B cell (primary cell): ENCODE data around the gene RNASEH2C. TPM values are rescaled to one million over a fixed set of nuclear protein-coding genes. Genes with fewer than 3 reads are reported as not detected.

Experiments used
- ATAC-seq: fragments of 200-7000 bp; cut with Tn5 transposase; one replicate; pipeline ENCODE4 v1.10.0; 2021; ENCODE audit warnings: low read depth, mild to moderate bottlenecking, moderate number of reproducible peaks, moderate library complexity
- CTCF ChIA-PET: fragments of 350-600 bp; sonication (Branson Sonifier 250); formaldehyde crosslinking; loops from one replicate; lab custom pipeline; 2021; ENCODE audit warnings: antibody characterized with exemption, inconsistent platforms; lab: Charles Lee
- POLR2A ChIA-PET: fragments of 350-600 bp; sonication (Branson Sonifier 250); formaldehyde crosslinking; loops from one replicate; lab custom pipeline; 2021; ENCODE audit warnings: antibody characterized with exemption; lab: Charles Lee
- DNase-seq: peaks from one replicate; pipeline ENCODE4 v3.0.0; 2013
- H2AFZ ChIP-seq: 2 replicates; pipeline ENCODE4 v1.6.1; 2012; ENCODE audit warnings: mild to moderate bottlenecking, low read depth, low read length; ENCODE audit not compliant: insufficient read depth, poor library complexity, severe bottlenecking
- H3K27ac ChIP-seq, 2 donors: 1 replicate in 1 of 2; 2 replicates in 1 of 2; pipeline ENCODE4 v1.5.1; 2012 to 2013; ENCODE audit warnings: low read length in 2 of 2, mild to moderate bottlenecking in 2 of 2, moderate library complexity in 1 of 2
- H3K27me3 ChIP-seq, 4 experiments: fragments of 200-600 bp in 1 of 4; sonication (generic) in 1 of 4; replicated peaks in 1 of 4; 1 replicate in 2 of 4; 2 replicates in 2 of 4; pipeline versions ENCODE4 v1.6.1 to v1.7.0; 2013 to 2016; ENCODE audit warnings: low read length in 3 of 4, mild to moderate bottlenecking in 2 of 4, mixed read lengths in 1 of 4, moderate library complexity in 1 of 4; ENCODE audit not compliant: insufficient read depth in 4 of 4, control insufficient read depth in 3 of 4; ENCODE audit errors: control extremely low read depth in 1 of 4
- H3K36me3 ChIP-seq, 2 experiments: replicated peaks in 1 of 2; 1 replicate in 1 of 2; 2 replicates in 1 of 2; pipeline versions ENCODE4 v1.6.1 to v1.7.1; 2013; ENCODE audit warnings: low read length in 1 of 2; ENCODE audit not compliant: insufficient read depth in 2 of 2, control insufficient read depth in 1 of 2; ENCODE audit errors: control extremely low read depth in 1 of 2, extremely low read depth in 1 of 2
- H3K4me1 ChIP-seq, 2 donors: fragments of 200-600 bp in 1 of 2; sonication (generic) in 1 of 2; 1 replicate in 1 of 2; 2 replicates in 1 of 2; pipeline versions ENCODE4 v1.5.1 to v1.6.1; 2013 to 2017; ENCODE audit warnings: low read length in 2 of 2; ENCODE audit not compliant: control insufficient read depth in 2 of 2, insufficient read depth in 2 of 2
- H3K4me2 ChIP-seq: replicated peaks from 2 replicates; pipeline ENCODE3; 2012; ENCODE audit warnings: mild to moderate bottlenecking, low read depth, low read length; ENCODE audit not compliant: poor library complexity, severe bottlenecking
- H3K4me3 ChIP-seq, 5 experiments: fragments of 200-600 bp in 1 of 5; sonication (generic) in 1 of 5; 1 replicate in 3 of 5; 2 replicates in 2 of 5; pipeline versions ENCODE4 v1.5.1 to v1.7.0; 2011 to 2016; ENCODE audit warnings: low read length in 4 of 5, mild to moderate bottlenecking in 4 of 5, low read depth in 2 of 5, control low read depth in 1 of 5, moderate library complexity in 1 of 5; ENCODE audit not compliant: insufficient read depth in 1 of 5; ENCODE audit errors: control extremely low read depth in 1 of 5, extremely low read depth in 1 of 5
- H3K79me2 ChIP-seq: fragments of 200-600 bp; sonication (generic); one replicate; pipeline ENCODE4 v1.6.0; 2016; ENCODE audit warnings: low read length; ENCODE audit not compliant: control insufficient read depth, insufficient read depth
- H3K9ac ChIP-seq: fragments of 200-600 bp; sonication (generic); 2 replicates; pipeline ENCODE4 v1.6.1; 2017; ENCODE audit warnings: mild to moderate bottlenecking, low read length, moderate library complexity
- H3K9me3 ChIP-seq, 3 donors: one replicate each; pipeline versions ENCODE4 v1.6.1 to v1.7.1; 2013; ENCODE audit warnings: low read length in 2 of 3; ENCODE audit not compliant: control insufficient read depth in 2 of 3, insufficient read depth in 1 of 3; ENCODE audit errors: control extremely low read depth in 1 of 3
- H4K20me1 ChIP-seq: 2 replicates; pipeline ENCODE4 v1.6.0; 2012; ENCODE audit warnings: mild to moderate bottlenecking, low read length; ENCODE audit not compliant: insufficient read depth, control insufficient read depth, poor library complexity, severe bottlenecking
- H3K27ac Mint-ChIP-seq: one replicate; pipeline ENCODE4 v1.8.0; 2021; ENCODE audit warnings: mixed read lengths
- H3K27me3 Mint-ChIP-seq: one replicate; pipeline ENCODE4 v1.8.0; 2021; ENCODE audit warnings: mixed read lengths
- H3K4me1 Mint-ChIP-seq: one replicate; pipeline ENCODE4 v1.8.0; 2021; ENCODE audit warnings: mixed read lengths
- H3K4me3 Mint-ChIP-seq: one replicate; pipeline ENCODE4 v1.8.0; 2021; ENCODE audit warnings: mixed read lengths
- H3K9me3 Mint-ChIP-seq: one replicate; pipeline ENCODE4 v1.8.0; 2022; ENCODE audit warnings: mixed read lengths; ENCODE audit not compliant: insufficient read depth
- CTCF ChIP-seq: fragments of 200-600 bp; IDR thresholded peaks from one replicate; pipeline ENCODE4 v1.8.0; 2022; ENCODE audit warnings: antibody characterized with exemption, mild to moderate bottlenecking
- EZH2 ChIP-seq: IDR thresholded peaks from 2 replicates; pipeline ENCODE4 v1.6.1; 2012; ENCODE audit warnings: borderline replicate concordance, low read depth, mild to moderate bottlenecking, moderate library complexity, low read length; ENCODE audit not compliant: insufficient read depth, poor library complexity, severe bottlenecking
- intact Hi-C: fragments of 100-400 bp; cut with micrococcal nuclease; formaldehyde crosslinking; loops from one replicate; pipeline ENCODE4 v1.10.0; 2022
- polyA plus RNA-seq: library from polyadenylated mRNA; depleted of rRNA; stranded (reverse); fragments of >200 nt; gene quantifications from 2 replicates; pipeline ENCODE4 v1.2.3, GENCODE V29; 2012
- small RNA-seq: library from RNA; depleted of rRNA; stranded (forward); fragments of <200 nt; gene quantifications from one replicate; pipeline ENCODE3, GENCODE V24; 2012; ENCODE audit warnings: low replicate concordance, low read depth; ENCODE audit not compliant: insufficient read length
- total RNA-seq, 2 donors: library from RNA; stranded (reverse); fragments of 120-200 nt in 1 of 2; gene quantifications; 1 replicate in 1 of 2; 2 replicates in 1 of 2; pipeline versions ENCODE4 v1.2.3 to v1.2.4, GENCODE V29; 2013 to 2022

RNASEH2C gene
- total and polyA plus RNA-seq, 2 donors (not counting 1 experiment from before 2014, with no cell fraction given) = 75.3 to 95.0 TPM

DNA sequence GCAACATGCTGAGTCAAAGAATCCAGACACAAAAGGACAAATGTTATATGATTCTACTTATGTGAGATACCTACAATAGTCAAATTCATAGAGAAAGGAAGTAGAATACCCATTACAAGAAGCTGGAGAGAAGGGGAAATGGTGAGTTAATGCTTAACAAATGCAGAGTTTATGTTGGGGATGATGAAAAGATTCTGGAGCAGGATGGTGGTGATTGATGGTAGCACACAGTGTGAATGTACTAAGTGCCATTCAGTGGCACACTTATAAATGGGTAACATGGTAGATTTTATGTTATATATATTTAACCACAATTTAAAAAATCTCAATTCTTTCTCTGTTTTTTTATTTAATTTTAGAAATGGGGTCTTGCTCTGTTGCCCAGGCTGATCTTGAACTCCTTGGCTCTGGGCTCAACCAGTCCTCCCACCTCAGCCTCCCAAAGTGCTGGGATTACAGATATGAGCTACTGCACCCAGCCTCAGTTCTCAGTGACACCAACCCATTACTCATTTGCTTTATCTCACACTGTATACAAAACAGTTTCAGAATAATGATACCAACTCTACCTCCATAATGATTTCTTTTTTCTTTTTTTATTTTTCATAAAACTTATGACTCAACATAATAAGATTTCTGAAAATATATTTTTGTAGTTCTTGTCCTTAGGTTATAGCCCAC lies 48.3 kb downstream of the RNASEH2C start:
- H3K4me3 ChIP-seq = no peak overlapping the region
- H3K27ac ChIP-seq = no peak overlapping the region
- H3K79me2 ChIP-seq = peaks cover 20% of the 10 kb centered on the region
- H3K27me3 Mint-ChIP-seq = no peaks in the 10 kb centered on the region
- H3K9ac ChIP-seq = no peak overlapping the region
- no peak for DNase-seq
- no peaks in the 10 kb centered on the region for H3K4me1 ChIP-seq
- intact Hi-C loops = no loop called here
- H3K4me2 ChIP-seq = no peak overlapping the region
- H4K20me1 ChIP-seq = no peaks in the 10 kb centered on the region
- no peaks in the 10 kb centered on the region for H3K4me1 Mint-ChIP-seq
- H3K4me3 Mint-ChIP-seq = no peak overlapping the region
- H3K36me3 ChIP-seq = no peaks in the 10 kb centered on the region
- TF ChIP-seq EZH2 = no peak
- TF ChIP-seq CTCF = no peak
- no peaks in the 10 kb centered on the region for H3K9me3 ChIP-seq
- ChIA-PET CTCF (interaction anchor here (1.0 kb wide), 1 partner anchor 46 kb away, joined by 3 read pairs; no protein-coding TSS in a partner anchor), POLR2A (no interaction called here)
- H3K27ac Mint-ChIP-seq = no peak overlapping the region
- H2AFZ ChIP-seq = no peak overlapping the region
- no peaks in the 10 kb centered on the region for H3K9me3 Mint-ChIP-seq
- ATAC-seq = no peak
- H3K27me3 ChIP-seq = no peaks in the 10 kb centered on the region

Small RNA genes lying within 50 kb of the gene (small RNA-seq; reads per million reads assigned to genes)
- not detected for gene RN7SL309P

Other genes with a start within 250 kb of the RNASEH2C start
- 32,417 and 34,445 TPM in 2 replicates for gene MALAT1, start 221.8 kb downstream of the RNASEH2C start, total RNA-seq
- 461 and 646 TPM in 2 replicates for gene MALAT1, start 221.8 kb downstream of the RNASEH2C start, polyA plus RNA-seq
- gene SCYL1, start 195.7 kb downstream of the RNASEH2C start, total RNA-seq = 72.3 and 85.5 TPM in 2 replicates
- gene SCYL1, start 195.7 kb downstream of the RNASEH2C start, polyA plus RNA-seq = 76.1 and 76.5 TPM in 2 replicates
- gene LTBP3, start 162.4 kb downstream of the RNASEH2C start, total RNA-seq = 69.0 and 69.7 TPM in 2 replicates
- gene LTBP3, start 162.4 kb downstream of the RNASEH2C start, polyA plus RNA-seq = 65.1 and 84.8 TPM in 2 replicates
- gene ZNRD2, start 150.3 kb downstream of the RNASEH2C start, total RNA-seq = 22.1 and 24.0 TPM in 2 replicates
- 98.0 and 112 TPM in 2 replicates for gene ZNRD2, start 150.3 kb downstream of the RNASEH2C start, polyA plus RNA-seq
- gene FAM89B, start 148.3 kb downstream of the RNASEH2C start, total RNA-seq = 29.7 and 30.4 TPM in 2 replicates
- 35.1 and 50.2 TPM in 2 replicates for gene FAM89B, start 148.3 kb downstream of the RNASEH2C start, polyA plus RNA-seq
- 202 and 224 TPM in 2 replicates for gene EHBP1L1, start 144.7 kb downstream of the RNASEH2C start, total RNA-seq
- gene EHBP1L1, start 144.7 kb downstream of the RNASEH2C start, polyA plus RNA-seq = 279 and 313 TPM in 2 replicates
- gene KCNK7, start 125.0 kb downstream of the RNASEH2C start, total RNA-seq = 3.5 and 3.9 TPM in 2 replicates
- 2.2 and 5.8 TPM in 2 replicates for gene KCNK7, start 125.0 kb downstream of the RNASEH2C start, polyA plus RNA-seq
- 97.2 and 99.7 TPM in 2 replicates for gene MAP3K11, start 106.6 kb downstream of the RNASEH2C start, total RNA-seq
- 40.7 and 67.3 TPM in 2 replicates for gene MAP3K11, start 106.6 kb downstream of the RNASEH2C start, polyA plus RNA-seq
- 61.4 and 61.5 TPM in 2 replicates for gene PCNX3, start 105.0 kb downstream of the RNASEH2C start, total RNA-seq
- 56.1 and 62.8 TPM in 2 replicates for gene PCNX3, start 105.0 kb downstream of the RNASEH2C start, polyA plus RNA-seq
- 448 and 461 TPM in 2 replicates for gene SIPA1, start 82.7 kb downstream of the RNASEH2C start, total RNA-seq
- 308 and 314 TPM in 2 replicates for gene SIPA1, start 82.7 kb downstream of the RNASEH2C start, polyA plus RNA-seq
- gene RELA, start 57.9 kb downstream of the RNASEH2C start, total RNA-seq = 154 and 160 TPM in 2 replicates
- 124 and 188 TPM in 2 replicates for gene RELA, start 57.9 kb downstream of the RNASEH2C start, polyA plus RNA-seq
- 134 and 142 TPM in 2 replicates for gene KAT5, start 8.5 kb downstream of the RNASEH2C start, total RNA-seq
- 84.6 and 131 TPM in 2 replicates for gene KAT5, start 8.5 kb downstream of the RNASEH2C start, polyA plus RNA-seq
- gene AP5B1, start 60.2 kb upstream of the RNASEH2C start, total RNA-seq = 25.2 and 26.3 TPM in 2 replicates
- gene AP5B1, start 60.2 kb upstream of the RNASEH2C start, polyA plus RNA-seq = 9.4 and 9.6 TPM in 2 replicates
- 0.15 and 0.17 TPM in 2 replicates for gene OVOL1, start 66.3 kb upstream of the RNASEH2C start, total RNA-seq
- gene OVOL1, start 66.3 kb upstream of the RNASEH2C start, polyA plus RNA-seq = 0.09 and 0.66 TPM in 2 replicates
- gene SNX32, start 113.2 kb upstream of the RNASEH2C start, total RNA-seq = 0.34 and 0.57 TPM in 2 replicates
- gene SNX32, start 113.2 kb upstream of the RNASEH2C start, polyA plus RNA-seq = 0.89 and 8.8 TPM in 2 replicates
- gene CFL1, start 137.4 kb upstream of the RNASEH2C start, total RNA-seq = 439 and 455 TPM in 2 replicates
- 530 and 990 TPM in 2 replicates for gene CFL1, start 137.4 kb upstream of the RNASEH2C start, polyA plus RNA-seq
- 71.1 and 74.5 TPM in 2 replicates for gene MUS81, start 139.6 kb upstream of the RNASEH2C start, total RNA-seq
- gene MUS81, start 139.6 kb upstream of the RNASEH2C start, polyA plus RNA-seq = 134 and 135 TPM in 2 replicates
- gene EFEMP2, start 152.0 kb upstream of the RNASEH2C start, total RNA-seq = 9.5 and 11.7 TPM in 2 replicates
- 13.3 and 14.7 TPM in 2 replicates for gene EFEMP2, start 152.0 kb upstream of the RNASEH2C start, polyA plus RNA-seq
- 0.84 and 1.3 TPM in 2 replicates for gene CTSW, start 159.0 kb upstream of the RNASEH2C start, total RNA-seq
- 4.6 and 5.4 TPM in 2 replicates for gene CTSW, start 159.0 kb upstream of the RNASEH2C start, polyA plus RNA-seq
- gene FIBP, start 167.7 kb upstream of the RNASEH2C start, total RNA-seq = 59.8 and 63.4 TPM in 2 replicates
- gene FIBP, start 167.7 kb upstream of the RNASEH2C start, polyA plus RNA-seq = 94.9 and 128 TPM in 2 replicates
- gene CCDC85B, start 169.9 kb upstream of the RNASEH2C start, total RNA-seq = 16.8 and 18.2 TPM in 2 replicates
- gene CCDC85B, start 169.9 kb upstream of the RNASEH2C start, polyA plus RNA-seq = 21.8 and 39.5 TPM in 2 replicates
- not detected in 2 replicates for gene FOSL1, start 179.6 kb upstream of the RNASEH2C start, total RNA-seq
- 2.3 and 4.8 TPM in 2 replicates for gene FOSL1, start 179.6 kb upstream of the RNASEH2C start, polyA plus RNA-seq
- gene C11orf68, start 198.3 kb upstream of the RNASEH2C start, total RNA-seq = 50.6 and 57.6 TPM in 2 replicates
- 16.6 and 34.9 TPM in 2 replicates for gene C11orf68, start 198.3 kb upstream of the RNASEH2C start, polyA plus RNA-seq
- gene DRAP1, start 198.6 kb upstream of the RNASEH2C start, total RNA-seq = 62.9 and 71.7 TPM in 2 replicates
- gene DRAP1, start 198.6 kb upstream of the RNASEH2C start, polyA plus RNA-seq = 83.9 and 90.2 TPM in 2 replicates
- not detected in 2 replicates for gene TSGA10IP, start 224.7 kb upstream of the RNASEH2C start, total RNA-seq
- not detected in 2 replicates for gene TSGA10IP, start 224.7 kb upstream of the RNASEH2C start, polyA plus RNA-seq
- 97.4 and 102 TPM in 2 replicates for gene SART1, start 240.9 kb upstream of the RNASEH2C start, total RNA-seq
- 57.1 and 74.5 TPM in 2 replicates for gene SART1, start 240.9 kb upstream of the RNASEH2C start, polyA plus RNA-seq